Activated CD4-positive, alpha-beta T cell treated with anti-CD3 and anti-CD28 coated beads, Interleukin-2, amount 10 ng/mL, durations not matched to agents 24 days and 14 days (primary cell): Measurements from ENCODE around the gene SH3BP5L. TPM values are rescaled to one million over a fixed set of nuclear protein-coding genes. Genes with fewer than 3 reads are reported as not detected.
A peak's percentile ranks its signal among the peaks of the same experiment; 100 is the strongest.
"Not testable (repeated sequence)": the region's sequence is repeated elsewhere in the genome, so short reads cannot be mapped to it uniquely, and the experiment has no call there.

Source experiments
- DNase-seq: peaks from one replicate; pipeline ENCODE4 v3.0.0; 2022
- H3K27ac Mint-ChIP-seq: one replicate; pipeline ENCODE4 v1.8.0; 2022; ENCODE audit warnings: mild to moderate bottlenecking, mixed read lengths
- H3K27me3 Mint-ChIP-seq: one replicate; pipeline ENCODE4 v1.8.0; 2022; ENCODE audit warnings: mixed read lengths
- H3K36me3 Mint-ChIP-seq: one replicate; pipeline ENCODE4 v1.8.0; 2022; ENCODE audit warnings: low read depth, mild to moderate bottlenecking, mixed read lengths
- H3K4me1 Mint-ChIP-seq: one replicate; pipeline ENCODE4 v1.8.0; 2021; ENCODE audit warnings: mixed read lengths
- H3K4me3 Mint-ChIP-seq: one replicate; pipeline ENCODE4 v1.8.0; 2022; ENCODE audit warnings: mild to moderate bottlenecking, moderate library complexity, mixed read lengths
- H3K9me3 Mint-ChIP-seq: one replicate; pipeline ENCODE4 v1.8.0; 2021; ENCODE audit warnings: mixed read lengths
- intact Hi-C: fragments of 100-400 bp; cut with micrococcal nuclease; formaldehyde crosslinking; loops from one replicate; pipeline ENCODE4 v1.15.1; 2023
- total RNA-seq: library from RNA; stranded (reverse); gene quantifications from 2 replicates; pipeline ENCODE4 v1.2.3, GENCODE V29; 2022

Gene SH3BP5L
- total RNA-seq, 1 donor from 2014 or later, result 27.5 TPM

DNA sequence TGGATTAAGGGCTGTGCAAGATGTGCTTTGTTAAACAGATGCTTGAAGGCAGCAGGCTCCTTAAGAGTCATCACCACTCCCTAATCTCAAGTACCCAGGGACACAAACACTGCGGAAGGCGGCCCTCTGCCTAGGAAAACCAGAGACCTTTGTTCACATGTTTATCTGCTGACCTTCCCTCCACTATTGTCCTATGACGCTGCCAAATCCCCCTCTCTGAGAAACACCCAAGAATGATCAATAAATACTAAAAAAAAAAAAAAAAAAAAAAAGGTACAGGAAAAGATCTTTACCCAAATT, 5.0 kb upstream of the SH3BP5L start:
- H3K36me3 Mint-ChIP-seq, DNase-seq, H3K9me3 Mint-ChIP-seq, intact Hi-C loops, H3K4me3 Mint-ChIP-seq, H3K27ac Mint-ChIP-seq: not testable (repeated sequence)
- Mint-ChIP-seq H3K27me3 (peaks cover 10% of the 10 kb centered on the region), H3K4me1 (peaks cover 12% of the 10 kb centered on the region)

DNA sequence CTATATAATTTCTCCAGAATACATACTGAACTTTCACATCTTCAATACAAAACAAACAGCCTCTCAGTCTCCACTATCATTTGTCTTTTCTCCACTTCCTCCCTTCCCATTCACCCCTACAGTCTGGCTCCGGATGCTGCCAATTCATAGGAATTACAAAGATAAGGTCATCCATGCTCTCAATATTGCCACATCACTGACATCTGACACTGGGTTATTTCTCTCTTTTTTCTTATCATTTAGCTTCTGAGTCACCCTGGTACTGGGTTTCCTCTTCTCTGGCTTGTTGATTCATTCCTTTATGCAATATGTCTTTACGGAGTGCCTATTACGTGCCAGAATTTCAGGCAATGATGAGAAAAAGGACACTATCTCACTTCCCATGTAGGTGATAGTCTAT, 3.1 kb upstream of the SH3BP5L start:
- peaks cover 17% of the 10 kb centered on the region for H3K36me3 Mint-ChIP-seq
- H3K27ac Mint-ChIP-seq, result no peak overlapping the region
- peaks cover 10% of the 10 kb centered on the region for H3K27me3 Mint-ChIP-seq
- H3K9me3 Mint-ChIP-seq, result peaks cover 3% of the 10 kb centered on the region
- DNase-seq, result no peak
- intact Hi-C loops, result loop anchor here (5.0 kb wide), 2 partner anchors 1617 to 1897 kb away; partner anchors contain the start of gene AHCTF1
- H3K4me3 Mint-ChIP-seq, result no peak overlapping the region
- peaks cover 26% of the 10 kb centered on the region for H3K4me1 Mint-ChIP-seq

DNA sequence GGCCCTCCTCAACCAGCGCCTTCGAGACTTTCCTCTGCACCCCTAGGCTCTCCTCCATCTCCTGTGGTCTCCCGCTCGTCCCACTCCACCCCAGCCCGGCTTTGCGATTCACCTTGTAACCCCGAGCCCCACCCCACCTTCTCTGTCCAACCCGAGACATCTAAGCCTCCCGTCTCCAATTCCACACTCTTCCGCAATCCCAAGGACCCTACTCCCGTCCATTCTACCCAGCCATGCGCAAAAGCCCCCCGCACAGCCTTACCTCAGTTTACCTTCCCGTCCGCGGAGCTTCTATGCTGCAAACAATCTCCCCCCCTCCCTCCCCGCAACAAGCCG, 174 bp downstream of the SH3BP5L start:
- H3K4me1 Mint-ChIP-seq, result peaks cover 47% of the 10 kb centered on the region
- H3K4me3 Mint-ChIP-seq, result peak overlapping the region; percentile 93
- H3K36me3 Mint-ChIP-seq, result peaks cover 28% of the 10 kb centered on the region
- H3K9me3 Mint-ChIP-seq, result peaks cover 3% of the 10 kb centered on the region
- H3K27me3 Mint-ChIP-seq, result peaks cover 3% of the 10 kb centered on the region
- intact Hi-C loops, result loop anchor here (5.0 kb wide), 2 partner anchors 1613 to 1893 kb away; partner anchors contain the start of gene AHCTF1
- H3K27ac Mint-ChIP-seq, result peak overlapping the region; percentile 100
- no peak for DNase-seq

DNA sequence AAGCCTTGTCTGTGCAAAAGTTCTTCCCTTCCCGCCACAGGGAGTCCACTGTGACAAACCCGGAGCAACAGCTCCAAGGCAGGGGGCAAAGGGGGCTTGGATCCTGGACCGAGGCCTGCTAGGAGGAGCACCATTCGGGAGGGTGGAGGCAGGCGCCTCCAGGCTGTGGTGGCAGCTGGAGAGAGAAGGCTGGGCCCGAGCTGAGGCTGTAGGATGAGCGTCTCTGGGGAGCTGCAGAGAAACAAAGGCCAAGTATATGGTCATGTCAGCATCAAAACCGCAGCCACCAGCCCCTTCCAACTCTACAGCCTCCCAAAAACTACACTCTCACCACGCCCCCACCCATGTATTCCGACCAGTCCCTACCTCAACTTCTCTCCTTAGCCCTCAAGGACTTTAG, 579 bp downstream of the SH3BP5L start:
- H3K4me1 Mint-ChIP-seq, result peaks cover 47% of the 10 kb centered on the region
- DNase-seq, result no peak
- H3K36me3 Mint-ChIP-seq, result peaks cover 32% of the 10 kb centered on the region
- H3K27ac Mint-ChIP-seq, result peak overlapping the region; percentile 100
- peak overlapping the region; percentile 93 for H3K4me3 Mint-ChIP-seq
- intact Hi-C loops, result loop anchor here (5.0 kb wide), 2 partner anchors 1613 to 1893 kb away; partner anchors contain the start of gene AHCTF1
- peaks cover 3% of the 10 kb centered on the region for H3K9me3 Mint-ChIP-seq
- H3K27me3 Mint-ChIP-seq, result peaks cover 3% of the 10 kb centered on the region

DNA sequence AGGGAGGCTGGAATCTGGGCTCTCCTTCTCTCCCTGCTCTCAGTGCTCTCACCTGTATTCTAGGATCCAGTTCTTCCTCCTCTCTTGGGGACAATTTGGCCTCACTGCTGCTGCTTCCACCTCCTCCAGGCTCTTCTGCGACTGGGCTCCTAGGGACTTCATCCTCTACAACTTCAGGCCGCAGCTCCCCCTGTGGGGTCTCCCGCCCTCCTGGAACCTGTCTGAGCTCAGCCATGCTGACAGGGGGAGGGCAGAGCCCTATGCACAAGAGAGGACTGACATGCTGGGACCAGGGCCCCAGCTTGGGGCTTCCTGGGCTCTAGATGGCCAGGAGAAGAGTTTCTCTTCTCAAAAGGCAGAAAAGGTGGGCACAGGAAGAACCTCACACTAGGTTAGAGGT, 1.0 kb downstream of the SH3BP5L start:
- peaks cover 49% of the 10 kb centered on the region for H3K4me1 Mint-ChIP-seq
- H3K4me3 Mint-ChIP-seq, result peak overlapping the region; percentile 93
- peaks cover 3% of the 10 kb centered on the region for H3K27me3 Mint-ChIP-seq
- peak overlapping the region; percentile 100 for H3K27ac Mint-ChIP-seq
- no peak for DNase-seq
- peaks cover 3% of the 10 kb centered on the region for H3K9me3 Mint-ChIP-seq
- intact Hi-C loops, result loop anchor here (5.0 kb wide), 2 partner anchors 1612 to 1892 kb away; partner anchors contain the start of gene AHCTF1
- H3K36me3 Mint-ChIP-seq, result peaks cover 35% of the 10 kb centered on the region

DNA sequence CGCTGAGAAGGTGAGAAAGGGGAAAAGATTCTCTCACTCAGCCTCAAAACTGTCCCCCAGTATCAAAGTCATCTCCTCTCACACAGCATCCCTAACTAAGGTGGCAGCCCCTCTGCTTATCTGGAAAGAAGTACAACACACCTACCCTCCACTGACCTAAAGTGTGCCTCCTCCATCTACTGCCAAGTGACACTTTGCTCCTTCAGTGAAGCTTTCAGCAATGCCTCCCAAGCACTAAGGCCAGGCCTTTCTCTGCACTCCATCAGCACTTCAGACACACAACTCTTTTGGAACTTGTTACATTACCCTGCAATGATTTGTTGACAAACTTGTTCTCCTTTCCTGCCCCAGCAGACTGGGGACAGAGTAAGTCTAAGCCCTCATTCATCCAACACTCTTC, 1.4 kb downstream of the SH3BP5L start:
- intact Hi-C loops, result no loop called here
- no peak for DNase-seq
- Mint-ChIP-seq H3K9me3 (peaks cover 3% of the 10 kb centered on the region), H3K27me3 (peaks cover 3% of the 10 kb centered on the region), H3K36me3 (peaks cover 35% of the 10 kb centered on the region), H3K4me1 (peaks cover 50% of the 10 kb centered on the region), H3K27ac (peak overlapping the region; percentile 60), H3K4me3 (peak overlapping the region; percentile 93)

DNA sequence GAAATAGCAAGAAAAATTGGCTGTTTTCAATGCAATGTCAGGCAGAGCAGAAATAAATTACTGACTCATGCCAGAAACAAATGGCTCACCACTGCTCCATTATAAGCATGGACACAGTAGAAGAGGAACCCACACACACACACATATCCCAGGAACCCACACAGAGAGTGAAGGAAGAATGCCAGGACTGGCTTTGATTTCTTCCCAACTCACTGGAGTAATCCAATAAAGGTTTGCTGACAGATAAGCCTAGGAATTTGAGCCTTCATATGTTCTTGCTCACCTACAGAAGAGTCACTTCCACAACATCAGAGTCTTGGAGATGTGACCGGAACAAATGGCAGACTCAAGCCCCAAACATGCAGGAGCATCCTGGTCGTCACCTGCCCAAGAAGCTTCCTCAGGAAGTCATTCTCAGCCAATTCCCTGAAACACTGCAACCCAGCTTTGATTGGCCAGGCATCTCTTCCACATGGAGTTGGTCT, 2.2 kb downstream of the SH3BP5L start:
- H3K9me3 Mint-ChIP-seq, result peaks cover 3% of the 10 kb centered on the region
- peak overlapping the region; percentile 93 for H3K4me3 Mint-ChIP-seq
- peaks cover 53% of the 10 kb centered on the region for H3K4me1 Mint-ChIP-seq
- H3K36me3 Mint-ChIP-seq, result peaks cover 40% of the 10 kb centered on the region
- H3K27ac Mint-ChIP-seq, result peak overlapping the region; percentile 35
- H3K27me3 Mint-ChIP-seq, result no peaks in the 10 kb centered on the region
- no peak for DNase-seq
- intact Hi-C loops, result no loop called here

DNA sequence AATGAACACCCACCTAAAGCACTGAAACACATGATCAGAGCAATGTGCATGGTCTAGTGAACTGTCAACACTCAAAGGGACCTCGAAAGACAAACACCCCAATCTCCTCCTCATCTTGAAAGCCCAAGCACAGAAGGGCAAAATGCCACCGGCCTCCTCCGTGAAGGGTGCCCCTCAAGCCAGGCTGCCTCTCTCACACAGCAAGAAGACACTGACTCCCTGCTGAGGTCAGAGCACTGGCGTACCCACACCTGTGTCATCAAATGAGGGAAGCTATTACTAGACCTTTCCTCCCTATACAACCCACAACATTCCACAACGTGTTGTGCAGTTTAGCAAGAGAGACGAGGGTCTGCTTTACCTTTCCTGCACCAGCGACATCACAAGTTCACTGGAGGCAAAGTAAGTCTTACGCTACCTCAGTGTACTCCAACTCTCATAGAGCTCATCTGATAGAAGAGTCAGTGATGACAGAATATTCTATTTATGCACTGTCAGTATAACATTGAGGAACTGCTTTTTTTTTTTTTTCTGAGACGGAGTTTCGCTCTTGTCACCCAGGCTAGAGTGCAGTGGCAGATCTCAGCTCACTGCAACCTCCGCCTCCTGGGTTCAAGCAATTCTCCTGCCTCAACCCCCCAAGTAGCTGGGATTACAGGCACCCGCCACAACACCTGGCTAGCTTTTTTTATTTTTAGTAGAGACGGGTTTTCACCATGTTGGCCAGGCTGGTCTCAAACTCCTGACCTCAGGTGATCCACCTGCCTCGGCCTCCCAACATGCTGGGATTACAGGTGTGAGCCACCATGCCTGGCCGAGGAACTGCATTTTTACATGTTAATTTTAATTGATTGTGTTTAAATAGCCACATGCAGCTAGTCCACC, 3.3 kb downstream of the SH3BP5L start:
- Mint-ChIP-seq H3K9me3 (peaks cover 3% of the 10 kb centered on the region), H3K4me1 (peaks cover 61% of the 10 kb centered on the region), H3K4me3 (no peak overlapping the region), H3K27ac (no peak overlapping the region), H3K36me3 (peaks cover 47% of the 10 kb centered on the region), H3K27me3 (no peaks in the 10 kb centered on the region)
- DNase-seq, result no peak
- intact Hi-C loops, result no loop called here

DNA sequence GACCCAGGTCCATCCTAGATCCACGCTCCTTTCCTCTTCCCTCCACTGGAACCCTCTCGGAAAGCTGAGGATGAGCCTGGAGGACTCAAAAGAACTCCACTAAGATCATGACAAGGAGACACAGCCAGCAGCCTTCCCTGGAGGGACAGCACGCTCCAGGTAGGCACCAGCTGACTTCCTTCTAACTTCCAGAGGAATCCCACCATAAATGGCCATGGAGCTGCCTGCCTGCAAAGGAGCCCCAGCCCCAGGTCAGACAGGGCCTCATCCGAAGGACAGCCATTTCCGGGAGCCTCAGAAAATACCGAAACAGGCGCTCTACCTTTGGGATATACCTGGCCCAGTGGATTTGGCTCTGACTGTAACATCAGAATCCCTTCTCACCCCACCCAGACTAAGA, 4.1 kb downstream of the SH3BP5L start:
- Mint-ChIP-seq H3K27ac (peak overlapping the region; percentile 53), H3K4me1 (peaks cover 61% of the 10 kb centered on the region), H3K4me3 (no peak overlapping the region), H3K36me3 (peaks cover 47% of the 10 kb centered on the region), H3K9me3 (peaks cover under 1% of the 10 kb centered on the region), H3K27me3 (no peaks in the 10 kb centered on the region)
- DNase-seq, result no peak
- intact Hi-C loops, result no loop called here

DNA sequence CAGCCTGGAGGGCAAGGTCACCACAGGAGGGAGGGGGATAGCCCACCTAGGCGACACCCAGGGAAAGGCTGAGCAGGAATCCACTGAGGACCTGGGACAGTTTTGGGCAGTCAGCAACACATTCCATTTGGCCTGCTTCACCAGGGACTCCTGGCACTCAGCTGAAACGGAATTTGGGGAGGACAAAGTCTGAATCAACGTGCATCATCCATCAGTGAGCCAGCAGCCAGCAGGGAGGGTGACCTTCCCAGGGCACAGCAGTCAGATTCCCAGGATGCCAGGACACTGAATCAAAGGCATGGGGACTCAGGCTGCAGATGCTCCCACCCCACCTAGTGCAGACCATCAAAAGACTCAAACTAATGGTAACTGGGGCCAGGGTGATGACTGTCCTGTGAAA, 4.6 kb downstream of the SH3BP5L start:
- Mint-ChIP-seq H3K4me1 (peaks cover 64% of the 10 kb centered on the region), H3K4me3 (no peak overlapping the region), H3K27me3 (no peaks in the 10 kb centered on the region), H3K36me3 (peaks cover 48% of the 10 kb centered on the region), H3K9me3 (no peaks in the 10 kb centered on the region), H3K27ac (no peak overlapping the region)
- intact Hi-C loops, result no loop called here
- no peak for DNase-seq

DNA sequence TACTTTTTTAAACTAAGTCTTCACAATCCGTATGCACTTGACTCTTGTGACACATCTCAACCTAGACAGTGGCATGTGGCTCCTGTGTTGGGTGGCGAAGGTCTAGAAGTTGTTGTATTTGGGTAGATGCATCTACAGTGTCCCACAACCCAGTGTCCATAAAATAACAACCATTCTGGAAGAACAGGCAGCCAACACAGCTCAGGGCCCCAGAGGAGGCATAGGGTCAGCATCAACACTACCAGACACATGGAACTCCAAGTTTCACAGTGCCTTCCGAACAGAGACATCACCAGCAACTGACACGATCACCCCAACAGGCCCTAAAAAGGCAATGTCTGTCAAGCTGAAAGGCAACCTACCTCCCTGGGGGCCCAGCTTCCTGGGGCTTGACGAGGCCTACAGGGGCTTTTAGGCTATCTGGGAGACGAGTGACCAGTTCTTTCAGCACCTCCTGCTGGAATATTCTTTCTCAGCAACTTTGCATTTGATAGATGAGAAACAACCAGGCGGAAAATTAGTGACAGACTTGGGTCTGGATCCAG, 5.6 kb downstream of the SH3BP5L start:
- intact Hi-C loops, result no loop called here
- Mint-ChIP-seq H3K9me3 (no peaks in the 10 kb centered on the region), H3K36me3 (peaks cover 47% of the 10 kb centered on the region), H3K4me3 (no peak overlapping the region), H3K27me3 (no peaks in the 10 kb centered on the region), H3K27ac (peak overlapping the region; percentile 20), H3K4me1 (peaks cover 68% of the 10 kb centered on the region)
- DNase-seq, result no peak

DNA sequence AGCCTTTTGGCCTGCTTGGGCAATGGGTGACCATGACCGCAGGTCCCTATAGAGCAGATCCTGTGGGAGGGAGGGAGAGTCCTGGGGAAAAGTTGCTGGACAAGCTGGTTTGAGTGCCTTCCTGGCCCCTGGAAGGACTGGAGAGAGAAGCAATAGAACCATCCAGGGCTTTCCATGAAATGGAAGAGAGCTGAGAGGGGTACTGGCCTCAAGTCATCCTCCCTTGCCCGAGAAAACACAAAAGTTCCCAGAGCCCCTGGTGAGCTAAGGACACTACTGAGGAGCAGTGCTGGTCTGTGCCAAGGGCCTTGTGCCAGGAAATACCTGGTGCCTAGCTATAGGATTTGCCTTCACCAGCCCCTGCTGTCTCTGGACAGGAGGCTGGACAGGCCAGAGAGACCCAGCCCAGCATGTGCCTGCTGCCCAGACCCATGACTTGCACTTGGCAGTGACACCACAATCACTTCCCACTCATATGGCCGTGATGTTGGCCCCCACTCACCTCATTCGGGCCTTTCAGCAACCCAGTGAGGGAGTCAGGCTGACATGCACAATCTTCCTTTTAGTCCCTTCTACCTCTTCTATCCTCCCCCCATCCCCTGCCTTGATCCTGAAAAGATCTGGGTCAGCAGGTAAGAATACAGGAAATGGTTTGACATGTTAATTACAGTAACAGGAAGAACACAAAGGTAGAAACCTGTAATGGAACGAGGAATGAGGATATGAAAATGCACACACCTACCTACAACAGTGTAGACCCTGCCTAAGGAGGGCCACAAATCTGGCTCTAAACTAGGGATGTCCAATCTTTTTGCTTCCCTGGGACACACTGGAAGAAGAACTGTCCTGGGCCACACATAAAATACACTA, 7.0 kb downstream of the SH3BP5L start:
- Mint-ChIP-seq H3K4me1 (peaks cover 57% of the 10 kb centered on the region), H3K9me3 (no peaks in the 10 kb centered on the region), H3K4me3 (peak overlapping the region; percentile 18), H3K36me3 (peaks cover 46% of the 10 kb centered on the region), H3K27me3 (no peaks in the 10 kb centered on the region), H3K27ac (peak overlapping the region; percentile 71)
- no peak for DNase-seq
- intact Hi-C loops, result no loop called here

DNA sequence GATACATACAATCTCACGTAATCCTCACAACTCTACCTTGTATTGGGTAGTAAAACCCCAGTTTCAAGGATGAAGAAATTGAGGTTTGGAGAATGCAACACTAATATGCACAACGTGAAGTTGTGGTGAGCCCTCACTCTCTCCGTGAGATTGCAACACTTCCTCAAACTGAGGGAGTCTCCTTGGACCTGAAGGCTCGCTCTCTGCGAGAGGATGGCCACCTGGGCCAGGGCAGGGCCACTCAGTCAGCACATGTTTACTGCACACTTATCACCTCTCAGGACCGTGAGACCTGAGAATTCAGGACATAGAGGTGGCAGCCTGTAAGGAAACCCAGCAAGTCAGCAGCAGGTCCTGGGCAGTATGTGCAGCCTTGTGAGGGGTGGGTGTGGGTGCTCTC, 8.7 kb downstream of the SH3BP5L start:
- Mint-ChIP-seq H3K9me3 (no peaks in the 10 kb centered on the region), H3K4me3 (peak overlapping the region; percentile 36), H3K36me3 (peaks cover 55% of the 10 kb centered on the region), H3K27ac (peak overlapping the region; percentile 85), H3K27me3 (no peaks in the 10 kb centered on the region), H3K4me1 (peaks cover 46% of the 10 kb centered on the region)
- no peak for DNase-seq
- intact Hi-C loops, result no loop called here
